CD4-positive, alpha-beta T cell treated with Interferon alpha-2 for 1 hour (primary cell): ENCODE results near the gene PCDHGA10.
"Not testable (repeated sequence)": the region's sequence is repeated elsewhere in the genome, so short reads cannot be mapped to it uniquely, and the experiment has no call there.

Experiments used
- DNase-seq, 2 donors: peaks; one replicate each; pipeline ENCODE4 v3.0.0-alpha.2; 2020 to 2022

The PCDHGA10 gene

GRCh38 chr5:141393267-141393666, 19.5 kb upstream of the PCDHGA10 start:
- DNase-seq: no peak

GRCh38 chr5:141394401-141395187, 18.2 kb upstream of the PCDHGA10 start:
- not testable (repeated sequence) for DNase-seq

DNA sequence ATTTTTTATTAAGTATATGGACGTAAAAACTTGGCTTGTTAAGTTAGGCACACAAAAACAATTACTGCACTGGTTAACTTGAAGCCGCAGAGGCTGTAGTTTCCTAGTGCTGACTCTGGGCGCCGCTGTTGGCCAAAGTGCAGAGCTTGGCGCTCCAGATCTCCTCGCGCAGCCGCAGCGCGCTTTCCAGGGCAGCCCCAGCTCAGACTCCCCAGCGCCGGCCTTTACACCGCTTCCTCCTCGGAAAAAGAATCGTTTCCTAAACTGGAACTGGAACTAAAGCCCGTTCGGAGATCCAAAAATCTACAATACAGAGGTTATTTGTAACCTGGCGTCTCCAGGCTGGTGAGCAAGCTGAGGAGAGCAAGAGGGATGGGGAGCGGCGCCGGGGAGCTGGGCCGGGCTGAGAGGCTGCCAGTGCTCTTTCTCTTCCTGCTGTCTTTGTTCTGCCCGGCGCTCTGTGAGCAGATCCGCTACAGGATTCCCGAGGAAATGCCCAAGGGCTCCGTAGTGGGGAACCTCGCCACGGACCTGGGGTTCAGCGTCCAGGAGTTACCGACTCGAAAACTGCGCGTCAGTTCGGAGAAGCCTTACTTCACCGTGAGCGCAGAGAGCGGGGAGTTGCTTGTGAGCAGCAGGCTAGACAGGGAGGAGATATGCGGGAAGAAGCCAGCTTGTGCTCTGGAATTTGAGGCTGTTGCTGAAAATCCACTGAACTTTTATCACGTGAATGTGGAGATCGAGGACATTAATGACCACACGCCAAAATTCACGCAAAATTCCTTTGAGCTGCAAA, 14.8 kb upstream of the PCDHGA10 start, which contains the start of gene PCDHGB5:
TSS of gene PCDHGB5 (plus strand) at position 192 of the 796 bp plus-strand sequence. CDS start at position 373, 181 bp downstream.
- DNase-seq: peak; percentile 29 to 52

DNA sequence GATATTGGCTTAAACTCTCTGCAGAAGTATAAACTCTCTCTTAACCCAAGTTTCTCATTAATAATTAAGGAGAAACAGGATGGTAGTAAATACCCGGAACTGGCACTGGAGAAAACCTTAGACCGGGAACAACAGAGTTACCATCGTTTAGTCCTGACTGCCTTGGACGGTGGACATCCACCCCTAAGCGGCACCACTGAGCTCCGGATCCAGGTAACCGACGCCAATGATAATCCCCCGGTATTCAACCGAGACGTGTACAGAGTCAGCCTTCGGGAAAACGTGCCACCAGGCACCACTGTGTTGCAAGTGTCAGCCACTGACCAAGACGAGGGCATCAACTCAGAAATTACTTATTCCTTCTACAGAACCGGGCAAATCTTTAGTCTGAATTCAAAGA, 14.2 kb upstream of the PCDHGA10 start:
- no peak for DNase-seq

DNA sequence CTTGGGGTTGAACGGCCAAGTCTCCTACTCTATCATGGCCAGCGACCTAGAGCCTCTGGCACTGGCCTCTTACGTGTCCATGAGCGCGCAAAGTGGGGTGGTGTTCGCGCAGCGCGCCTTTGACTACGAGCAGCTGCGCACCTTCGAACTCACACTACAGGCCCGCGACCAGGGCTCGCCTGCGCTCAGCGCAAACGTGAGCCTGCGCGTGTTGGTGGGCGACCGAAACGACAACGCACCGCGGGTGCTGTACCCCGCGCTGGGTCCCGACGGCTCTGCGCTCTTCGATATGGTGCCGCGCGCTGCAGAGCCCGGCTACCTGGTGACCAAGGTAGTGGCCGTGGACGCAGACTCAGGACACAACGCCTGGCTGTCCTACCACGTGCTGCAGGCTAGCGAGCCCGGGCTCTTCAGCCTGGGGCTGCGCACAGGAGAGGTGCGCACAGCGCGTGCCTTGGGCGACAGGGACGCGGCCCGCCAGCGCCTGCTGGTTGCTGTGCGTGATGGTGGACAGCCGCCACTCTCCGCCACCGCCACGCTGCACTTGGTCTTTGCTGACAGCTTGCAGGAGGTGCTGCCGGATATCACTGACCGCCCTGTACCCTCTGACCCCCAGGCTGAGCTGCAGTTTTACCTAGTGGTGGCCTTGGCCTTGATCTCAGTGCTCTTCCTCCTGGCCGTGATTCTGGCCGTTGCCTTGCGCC, 13.1 kb upstream of the PCDHGA10 start:
- no peak for DNase-seq

GRCh38 chr5:141402553-141403243, 10.1 kb upstream of the PCDHGA10 start, which contains the start of gene PCDHGA9:
Gene PCDHGA9 (plus strand): TSS chr5:141402778. CDS start chr5:141402953, 175 bp downstream.
- DNase-seq: peak in 1 of 2 donors; percentile 31

- DNase-seq: no peak
Measured at GRCh38 chr5:141403387-141403786, 9.4 kb upstream of the PCDHGA10 start.

DNA sequence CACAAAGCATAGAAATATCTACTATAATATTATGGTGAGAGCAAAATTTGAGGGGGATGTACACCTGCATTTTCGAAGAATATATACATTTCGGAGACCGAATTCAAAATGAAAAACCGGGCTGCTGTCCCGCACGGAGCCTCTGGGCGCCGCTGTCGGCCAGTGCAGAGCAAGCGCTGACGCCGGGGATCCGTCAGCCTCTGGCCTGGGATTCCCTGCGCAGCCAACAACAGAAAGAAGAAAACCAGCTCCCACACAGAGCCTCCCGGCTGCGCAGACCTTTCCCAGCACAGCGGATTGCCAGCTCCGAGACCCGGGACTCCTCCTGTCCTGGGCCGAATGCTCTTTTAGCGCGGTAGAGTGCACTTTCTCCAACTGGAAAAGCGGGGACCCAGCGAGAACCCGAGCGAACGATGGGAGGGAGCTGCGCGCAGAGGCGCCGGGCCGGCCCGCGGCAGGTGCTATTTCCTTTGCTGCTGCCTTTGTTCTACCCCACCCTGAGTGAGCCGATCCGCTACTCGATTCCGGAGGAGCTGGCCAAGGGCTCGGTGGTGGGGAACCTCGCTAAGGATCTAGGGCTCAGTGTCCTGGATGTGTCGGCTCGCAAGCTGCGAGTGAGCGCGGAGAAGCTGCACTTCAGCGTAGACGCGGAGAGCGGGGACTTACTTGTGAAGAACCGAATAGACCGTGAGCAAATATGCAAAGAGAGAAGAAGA, 4.8 kb upstream of the PCDHGA10 start, which contains the start of gene PCDHGB6:
TSS of gene PCDHGB6 (plus strand) at position 232 of the 716 bp plus-strand sequence. CDS start at position 414, 182 bp downstream.
- DNase-seq: peak in 1 of 2 donors; percentile 51

DNA sequence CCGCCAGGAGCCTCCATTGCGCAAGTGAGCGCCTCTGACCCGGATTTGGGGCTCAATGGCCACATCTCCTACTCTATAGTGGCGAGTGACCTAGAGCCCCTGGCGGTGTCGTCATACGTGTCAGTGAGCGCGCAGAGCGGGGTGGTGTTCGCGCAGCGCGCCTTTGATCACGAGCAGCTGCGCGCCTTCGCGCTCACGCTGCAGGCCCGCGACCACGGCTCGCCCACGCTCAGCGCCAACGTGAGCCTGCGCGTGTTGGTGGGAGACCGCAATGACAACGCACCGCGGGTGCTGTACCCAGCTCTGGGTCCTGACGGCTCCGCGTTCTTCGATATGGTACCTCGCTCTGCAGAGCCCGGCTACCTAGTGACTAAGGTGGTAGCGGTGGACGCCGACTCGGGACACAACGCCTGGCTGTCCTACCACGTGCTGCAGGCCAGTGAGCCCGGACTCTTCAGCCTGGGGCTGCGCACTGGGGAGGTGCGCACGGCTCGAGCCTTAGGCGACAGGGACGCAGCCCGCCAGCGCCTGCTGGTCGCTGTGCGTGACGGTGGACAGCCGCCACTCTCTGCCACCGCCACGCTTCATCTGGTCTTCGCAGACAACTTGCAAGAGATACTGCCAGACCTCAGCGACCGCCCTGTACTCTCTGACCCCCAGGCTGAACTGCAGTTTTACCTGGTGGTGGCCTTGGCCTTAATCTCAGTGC, 3.0 kb upstream of the PCDHGA10 start:
- DNase-seq: no peak

DNA sequence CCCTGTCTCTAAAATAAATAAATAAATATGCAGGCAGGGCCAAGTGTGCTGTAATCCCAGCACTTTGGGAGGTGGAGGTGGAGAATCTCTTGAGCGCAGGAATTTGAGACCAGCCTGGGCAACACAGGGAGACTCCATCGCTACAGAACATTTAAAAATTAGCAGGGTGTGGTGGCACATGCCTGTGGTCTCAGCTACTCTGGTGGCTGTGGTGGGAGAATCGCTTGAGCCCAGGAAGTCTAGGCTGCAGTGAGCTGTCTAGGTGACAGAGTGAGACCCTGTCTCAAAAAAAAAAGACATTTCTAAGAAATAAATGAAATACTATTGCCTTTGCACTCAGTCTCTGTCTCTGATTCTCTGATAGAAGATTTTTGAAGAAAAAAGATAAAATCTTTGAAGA, 1.2 kb upstream of the PCDHGA10 start:
- DNase-seq: no peak

DNA sequence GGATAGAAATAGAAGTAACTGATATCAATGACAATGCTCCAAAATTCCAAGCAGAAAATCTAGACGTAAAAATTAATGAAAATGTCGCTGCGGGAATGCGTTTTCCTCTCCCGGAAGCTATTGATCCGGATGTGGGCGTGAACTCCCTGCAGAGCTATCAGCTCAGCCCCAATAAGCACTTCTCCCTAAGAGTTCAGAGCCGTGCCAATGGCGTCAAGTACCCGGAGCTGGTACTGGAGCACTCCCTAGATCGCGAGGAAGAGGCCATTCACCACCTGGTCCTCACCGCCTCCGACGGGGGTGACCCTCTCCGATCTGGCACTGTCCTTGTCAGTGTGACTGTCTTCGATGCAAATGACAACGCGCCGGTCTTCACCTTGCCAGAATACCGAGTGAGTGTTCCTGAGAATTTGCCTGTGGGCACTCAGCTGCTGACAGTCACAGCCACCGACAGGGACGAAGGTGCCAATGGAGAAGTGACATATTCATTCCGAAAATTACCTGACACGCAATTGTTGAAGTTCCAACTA, 818 bp downstream of the PCDHGA10 start:
- no peak for DNase-seq

- DNase-seq: not testable (repeated sequence)
Measured at GRCh38 chr5:141414548-141415274, 1.9 kb downstream of the PCDHGA10 start.

DNA sequence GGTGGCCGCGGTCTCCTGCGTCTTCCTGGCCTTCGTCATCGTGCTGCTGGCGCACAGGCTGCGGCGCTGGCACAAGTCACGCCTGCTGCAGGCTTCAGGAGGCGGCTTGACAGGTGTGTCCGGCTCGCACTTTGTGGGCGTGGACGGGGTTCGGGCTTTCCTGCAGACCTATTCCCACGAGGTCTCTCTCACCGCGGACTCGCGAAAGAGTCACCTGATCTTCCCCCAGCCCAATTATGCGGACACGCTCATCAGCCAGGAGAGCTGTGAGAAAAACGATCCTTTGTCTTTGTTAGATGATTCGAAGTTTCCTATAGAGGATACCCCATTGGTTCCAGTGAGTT, 2.5 kb downstream of the PCDHGA10 start:
- not testable (repeated sequence) for DNase-seq

- DNase-seq: peak; percentile 46 to 48
Measured at GRCh38 chr5:141417494-141418172, 4.8 kb downstream of the PCDHGA10 start, which contains the start of gene PCDHGB7. Gene PCDHGB7 (plus strand): TSS chr5:141417677. CDS start chr5:141417860, 183 bp downstream.

GRCh38 chr5:141419074-141419880, 6.5 kb downstream of the PCDHGA10 start:
- DNase-seq: no peak

DNA sequence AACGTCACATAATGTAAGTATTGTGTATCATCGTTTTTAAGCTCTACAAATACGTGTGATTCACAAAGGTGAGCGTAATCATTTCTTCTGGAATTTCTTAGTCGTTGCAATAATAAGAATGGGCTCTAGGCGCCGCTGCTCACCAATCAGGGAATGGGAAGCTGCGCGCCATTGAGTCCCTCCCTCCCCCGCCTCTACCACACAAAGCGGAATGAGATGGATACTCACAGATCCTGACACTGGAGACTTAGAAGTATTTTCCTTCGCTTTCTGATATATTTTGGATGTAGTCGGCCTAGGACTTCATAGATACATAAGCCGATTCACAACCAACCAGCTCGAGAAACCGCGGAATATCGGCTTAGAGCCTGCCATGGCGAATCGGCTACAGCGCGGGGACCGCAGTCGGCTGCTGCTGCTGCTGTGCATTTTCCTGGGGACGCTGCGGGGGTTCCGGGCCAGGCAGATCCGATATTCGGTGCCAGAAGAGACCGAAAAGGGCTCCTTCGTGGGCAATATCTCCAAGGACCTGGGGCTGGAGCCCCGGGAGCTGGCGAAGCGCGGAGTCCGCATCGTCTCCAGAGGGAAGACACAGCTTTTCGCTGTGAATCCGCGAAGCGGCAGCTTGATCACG, 8.2 kb downstream of the PCDHGA10 start, which contains the start of gene PCDHGA11:
TSS of gene PCDHGA11 (plus strand) at position 197 of the 634 bp plus-strand sequence. CDS start at position 374, 177 bp downstream.
- peak; percentile 43 to 57 for DNase-seq

DNA sequence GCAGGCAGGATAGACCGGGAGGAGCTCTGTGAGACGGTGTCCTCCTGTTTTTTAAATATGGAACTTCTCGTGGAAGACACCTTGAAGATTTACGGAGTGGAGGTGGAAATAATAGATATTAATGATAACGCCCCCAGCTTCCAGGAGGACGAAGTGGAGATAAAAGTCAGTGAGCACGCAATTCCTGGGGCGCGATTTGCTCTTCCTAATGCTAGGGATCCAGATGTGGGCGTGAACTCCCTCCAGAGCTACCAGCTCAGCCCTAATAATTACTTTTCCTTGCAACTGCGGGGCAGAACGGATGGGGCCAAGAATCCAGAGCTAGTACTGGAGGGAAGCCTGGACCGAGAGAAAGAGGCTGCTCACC, 8.7 kb downstream of the PCDHGA10 start:
- DNase-seq: no peak
